ENCODE data around the gene FBXO24. TPM values are rescaled to one million over a fixed set of nuclear protein-coding genes. Genes with fewer than 3 reads are reported as not detected.

Gene FBXO24
- total and polyA plus RNA-seq, 9 of the 15 experiments (the other 6 are each of a cell fraction or from before 2014, with no cell fraction given), result 0.17 to 0.95 (median 0.50) TPM

DNA sequence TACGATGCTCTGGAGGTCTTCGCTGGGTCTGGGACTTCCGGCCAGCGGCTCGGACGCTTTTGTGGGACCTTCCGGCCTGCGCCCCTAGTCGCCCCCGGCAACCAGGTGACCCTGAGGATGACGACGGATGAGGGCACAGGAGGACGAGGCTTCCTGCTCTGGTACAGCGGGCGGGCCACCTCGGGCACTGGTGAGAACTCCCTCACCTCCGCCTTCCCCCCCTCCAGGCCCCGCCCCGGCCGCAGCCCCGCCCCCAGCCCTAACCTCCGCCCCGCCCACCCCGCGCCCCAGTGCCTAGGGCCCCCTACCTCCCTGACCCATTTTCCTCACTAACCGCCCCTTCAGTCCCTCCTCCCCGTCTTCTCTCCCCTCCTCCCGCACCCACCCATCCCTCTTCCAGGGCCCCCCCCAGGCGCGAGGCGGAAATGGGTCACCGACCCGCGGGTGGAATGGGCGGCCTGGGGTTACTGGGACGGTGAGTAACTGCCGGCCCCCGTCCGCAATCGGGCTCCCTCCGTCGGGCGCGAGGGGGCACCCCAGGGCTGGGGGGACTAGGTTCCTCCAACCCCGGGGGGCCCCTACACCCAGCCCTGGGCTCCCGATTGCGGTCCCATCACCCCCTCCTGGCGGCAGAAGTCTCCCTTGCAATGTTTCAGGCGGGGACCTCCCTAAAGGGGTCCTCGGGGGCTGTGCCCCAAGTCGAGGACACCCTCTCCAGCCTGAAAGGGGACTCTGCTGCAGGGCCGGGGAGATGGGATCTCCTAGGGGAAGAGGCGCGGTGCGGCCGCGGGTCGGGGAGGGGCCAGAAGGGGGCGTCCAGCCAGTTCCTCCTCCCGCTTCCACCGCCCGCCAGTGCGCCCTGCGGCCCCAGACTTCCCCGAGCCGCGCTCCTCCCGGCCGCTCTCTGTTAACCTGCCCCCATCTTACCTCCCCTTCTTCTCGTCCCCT is 18.2 kb downstream of the FBXO24 start (continued):
- TF ChIP-seq FOXM1 (IDR thresholded peaks at IDR 0.05; ENCODE audit: low read depth) (no peak; the same call in 1 of the 2 replicates), FOXM1 (CRISPR knock-in tag; IDR thresholded peaks at IDR 0.05; ENCODE audit: low read depth) (peak; percentile 44; the same call in 1 of the 2 replicates), SAFB2 (IDR thresholded peaks at IDR 0.05; ENCODE audit: borderline replicate concordance, low read depth, low read length, severe bottlenecking) (no peak), MTA2 (IDR thresholded peaks at IDR 0.05; ENCODE audit: low read depth) (peak; percentile 29; the same call in 1 of the 2 replicates), NFRKB (IDR thresholded peaks at IDR 0.05; ENCODE audit: low read depth) (no peak), CBX1 (IDR thresholded peaks at IDR 0.05; ENCODE audit: low read depth) (peak; percentile 29; the same call in 1 of the 2 replicates), HCFC1 (IDR thresholded peaks at IDR 0.05; ENCODE audit: low read depth, low read length) (peak; percentile 39; the same call in 1 of the 2 replicates), RBFOX2 (IDR thresholded peaks at IDR 0.05; ENCODE audit: low read depth, low read length) (peak; percentile 68), ELF1 (tag; IDR thresholded peaks at IDR 0.05) (peak; percentile 69; the same call in 1 of the 2 replicates), ZNF507 (tag; conservative IDR thresholded peaks at IDR 0.05) (no peak), POLR2H (tag; IDR thresholded peaks at IDR 0.05; ENCODE audit: low read depth) (no peak), BRF1 (IDR thresholded peaks at IDR 0.05; ENCODE audit: borderline replicate concordance, extremely low read depth, insufficient read length) (no peak), DMBX1 (CRISPR knock-in tag; IDR thresholded peaks at IDR 0.05; ENCODE audit: borderline replicate concordance) (no peak), ZBTB43 (CRISPR knock-in tag; IDR thresholded peaks at IDR 0.05) (0 out of 2 replicates have a peak, but pooled peaks have one; percentile 21), TBP (optimal IDR thresholded peaks at IDR 0.05; ENCODE audit: low read depth, low read length) (peak; percentile 43), ZNF655 (CRISPR knock-in tag; IDR thresholded peaks at IDR 0.05) (no peak), BRCA1 (IDR thresholded peaks at IDR 0.05) (no peak), BRCA1 (CRISPR knock-in tag; IDR thresholded peaks at IDR 0.05) (no peak), KDM4B (IDR thresholded peaks at IDR 0.05; ENCODE audit: borderline replicate concordance in 2 of 2, low read depth in 1 of 2) (no peak)
- TF ChIP-seq, protein P1, sequence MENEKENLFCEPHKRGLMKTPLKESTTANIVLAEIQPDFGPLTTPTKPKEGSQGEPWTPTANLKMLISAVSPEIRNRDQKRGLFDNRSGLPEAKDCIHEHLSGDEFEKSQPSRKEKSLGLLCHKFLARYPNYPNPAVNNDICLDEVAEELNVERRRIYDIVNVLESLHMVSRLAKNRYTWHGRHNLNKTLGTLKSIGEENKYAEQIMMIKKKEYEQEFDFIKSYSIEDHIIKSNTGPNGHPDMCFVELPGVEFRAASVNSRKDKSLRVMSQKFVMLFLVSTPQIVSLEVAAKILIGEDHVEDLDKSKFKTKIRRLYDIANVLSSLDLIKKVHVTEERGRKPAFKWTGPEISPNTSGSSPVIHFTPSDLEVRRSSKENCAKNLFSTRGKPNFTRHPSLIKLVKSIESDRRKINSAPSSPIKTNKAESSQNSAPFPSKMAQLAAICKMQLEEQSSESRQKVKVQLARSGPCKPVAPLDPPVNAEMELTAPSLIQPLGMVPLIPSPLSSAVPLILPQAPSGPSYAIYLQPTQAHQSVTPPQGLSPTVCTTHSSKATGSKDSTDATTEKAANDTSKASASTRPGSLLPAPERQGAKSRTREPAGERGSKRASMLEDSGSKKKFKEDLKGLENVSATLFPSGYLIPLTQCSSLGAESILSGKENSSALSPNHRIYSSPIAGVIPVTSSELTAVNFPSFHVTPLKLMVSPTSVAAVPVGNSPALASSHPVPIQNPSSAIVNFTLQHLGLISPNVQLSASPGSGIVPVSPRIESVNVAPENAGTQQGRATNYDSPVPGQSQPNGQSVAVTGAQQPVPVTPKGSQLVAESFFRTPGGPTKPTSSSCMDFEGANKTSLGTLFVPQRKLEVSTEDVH (IDR thresholded peaks at IDR 0.05; ENCODE audit: low read depth, partially characterized antibody), result peak; percentile 70
- TF ChIP-seq, protein P2, sequence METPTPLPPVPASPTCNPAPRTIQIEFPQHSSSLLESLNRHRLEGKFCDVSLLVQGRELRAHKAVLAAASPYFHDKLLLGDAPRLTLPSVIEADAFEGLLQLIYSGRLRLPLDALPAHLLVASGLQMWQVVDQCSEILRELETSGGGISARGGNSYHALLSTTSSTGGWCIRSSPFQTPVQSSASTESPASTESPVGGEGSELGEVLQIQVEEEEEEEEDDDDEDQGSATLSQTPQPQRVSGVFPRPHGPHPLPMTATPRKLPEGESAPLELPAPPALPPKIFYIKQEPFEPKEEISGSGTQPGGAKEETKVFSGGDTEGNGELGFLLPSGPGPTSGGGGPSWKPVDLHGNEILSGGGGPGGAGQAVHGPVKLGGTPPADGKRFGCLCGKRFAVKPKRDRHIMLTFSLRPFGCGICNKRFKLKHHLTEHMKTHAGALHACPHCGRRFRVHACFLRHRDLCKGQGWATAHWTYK (CRISPR knock-in tag; IDR thresholded peaks at IDR 0.05), result 0 out of 2 replicates have a peak, but pooled peaks have one; percentile 54
